ENCODE results near the gene CORO1C.
A peak's percentile ranks its signal among the peaks of the same experiment; 100 is the strongest.
"Not testable (repeated sequence)": the region's sequence is repeated elsewhere in the genome, so short reads cannot be mapped to it uniquely, and the experiment has no call there.

Gene CORO1C

DNA sequence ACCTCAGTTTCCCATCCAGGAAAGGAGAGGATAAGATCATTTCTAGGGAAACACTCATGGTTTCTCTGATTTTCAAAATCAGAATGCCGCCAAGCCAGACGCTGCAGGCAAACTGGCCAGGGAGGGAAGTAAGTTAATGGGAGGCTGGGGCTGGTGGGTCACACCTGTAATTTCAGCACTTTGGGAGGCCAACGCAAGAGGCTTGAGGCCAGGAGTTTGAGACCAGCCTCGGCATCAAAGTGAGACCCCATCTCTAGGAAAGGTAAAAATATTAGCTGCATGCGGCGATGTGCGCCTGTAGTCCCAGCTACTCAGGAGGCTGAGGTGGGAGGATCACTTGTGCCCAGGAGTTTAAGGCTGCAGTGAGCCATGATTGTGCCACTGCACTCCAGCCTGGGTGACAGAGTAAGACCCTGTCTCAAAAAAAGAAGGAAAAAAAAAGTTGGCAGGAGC is 98.2 kb downstream of the CORO1C start:
- DNase-seq, result no peak

DNA sequence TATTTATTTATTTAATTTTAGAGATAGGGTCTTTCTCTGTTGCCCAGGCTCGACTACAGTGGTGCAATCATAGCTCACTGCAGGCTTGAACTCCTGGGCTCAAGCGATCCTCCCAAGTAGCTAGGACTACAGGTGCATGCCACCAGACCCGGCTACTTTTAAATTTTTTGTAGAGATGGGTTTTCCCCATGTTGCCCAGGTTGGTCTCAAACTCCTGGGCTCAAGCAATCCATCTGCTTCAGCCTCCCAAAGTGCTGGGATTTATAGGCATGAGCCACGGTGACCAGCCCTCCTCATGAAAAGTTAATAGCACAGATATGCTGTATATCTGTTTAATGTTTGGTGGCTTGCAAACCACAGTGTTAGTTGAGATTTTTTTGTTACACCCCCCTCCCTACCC is 100.1 kb downstream of the CORO1C start:
- not testable (repeated sequence) for DNase-seq

DNA sequence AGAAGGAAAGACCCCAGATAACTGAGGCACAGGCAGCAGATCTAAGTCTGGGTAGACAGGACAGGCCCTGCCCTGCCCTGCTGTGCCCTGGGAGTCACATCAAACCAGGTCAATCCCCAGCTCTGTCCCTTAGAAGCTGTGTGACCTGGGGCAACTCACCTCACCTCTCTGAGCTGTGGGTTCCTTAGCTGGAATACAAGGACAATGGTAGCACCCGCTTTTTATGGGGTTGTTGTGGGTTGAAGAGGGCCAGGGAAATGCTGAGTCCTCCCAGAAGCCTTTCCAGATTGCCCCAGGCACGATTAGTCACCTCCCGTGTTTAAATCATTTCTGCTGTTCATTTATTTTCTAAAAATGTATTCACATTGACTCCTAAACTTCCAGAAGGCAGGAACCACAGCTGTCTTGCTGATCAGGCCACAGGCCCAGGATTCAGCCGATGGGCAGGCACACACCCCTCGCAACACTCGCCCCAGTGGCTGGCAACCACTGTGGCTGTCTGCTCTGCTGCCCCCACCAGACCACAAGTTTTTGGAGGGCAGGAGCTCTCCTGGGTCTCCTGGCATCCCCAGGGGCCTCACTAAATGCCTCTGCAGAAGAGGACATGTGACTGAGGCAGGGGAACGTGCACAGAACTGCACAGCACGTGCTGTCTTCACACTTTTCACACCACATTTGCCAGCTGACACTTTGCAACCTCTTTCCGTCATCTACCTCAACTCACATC is 100.7 kb downstream of the CORO1C start:
- no peak for DNase-seq

DNA sequence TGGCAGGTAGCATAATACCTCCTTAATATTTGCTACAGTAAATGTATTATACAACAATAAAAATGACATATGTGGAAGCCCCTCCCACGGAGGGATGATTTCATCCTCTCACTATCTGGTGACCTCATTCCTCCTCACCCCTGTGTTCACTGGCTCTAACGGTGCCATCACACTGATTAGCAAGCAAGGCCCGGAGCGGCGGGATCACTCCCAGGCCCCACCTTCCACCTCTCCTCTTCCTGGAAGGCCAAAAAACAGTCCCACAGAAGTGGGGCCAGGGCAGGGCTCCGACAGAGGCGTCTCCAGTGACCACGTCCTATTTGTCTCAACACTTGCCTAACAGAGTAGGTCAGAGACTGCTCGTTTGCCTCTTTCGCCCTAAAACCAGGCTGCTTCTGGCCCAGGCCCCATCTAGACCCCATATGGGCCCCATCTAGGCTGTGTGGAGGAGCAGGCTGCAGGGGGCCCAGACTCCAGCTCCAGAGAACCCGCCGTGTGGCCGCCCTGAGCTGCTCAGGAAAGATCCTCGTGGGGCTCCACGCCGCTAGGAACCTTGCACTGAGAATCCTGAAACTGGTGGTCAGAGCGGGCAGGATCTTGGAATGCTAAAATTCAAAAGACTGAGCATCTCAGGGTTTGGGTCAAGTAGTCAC is 101.4 kb downstream of the CORO1C start:
- no peak for DNase-seq

DNA sequence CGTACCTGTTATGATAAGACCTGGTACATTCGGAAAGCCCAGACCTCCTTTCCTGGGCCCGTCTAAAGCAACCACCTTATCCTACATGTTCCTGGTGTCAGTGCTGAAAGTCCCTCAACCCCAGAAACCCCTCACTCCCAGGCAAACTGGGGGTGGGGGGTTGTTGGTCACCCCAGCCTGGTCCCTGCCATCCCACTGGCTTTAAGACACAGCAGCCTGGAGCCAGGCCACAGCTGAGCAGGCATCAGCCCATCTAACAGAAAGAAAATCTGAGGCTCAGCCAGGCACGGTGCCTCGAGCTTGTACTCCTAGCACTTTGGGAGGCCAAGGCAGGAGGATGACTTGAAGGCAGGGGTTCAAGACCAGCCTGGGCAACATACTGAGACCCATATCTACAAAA is 102.2 kb downstream of the CORO1C start:
- no peak for DNase-seq

DNA sequence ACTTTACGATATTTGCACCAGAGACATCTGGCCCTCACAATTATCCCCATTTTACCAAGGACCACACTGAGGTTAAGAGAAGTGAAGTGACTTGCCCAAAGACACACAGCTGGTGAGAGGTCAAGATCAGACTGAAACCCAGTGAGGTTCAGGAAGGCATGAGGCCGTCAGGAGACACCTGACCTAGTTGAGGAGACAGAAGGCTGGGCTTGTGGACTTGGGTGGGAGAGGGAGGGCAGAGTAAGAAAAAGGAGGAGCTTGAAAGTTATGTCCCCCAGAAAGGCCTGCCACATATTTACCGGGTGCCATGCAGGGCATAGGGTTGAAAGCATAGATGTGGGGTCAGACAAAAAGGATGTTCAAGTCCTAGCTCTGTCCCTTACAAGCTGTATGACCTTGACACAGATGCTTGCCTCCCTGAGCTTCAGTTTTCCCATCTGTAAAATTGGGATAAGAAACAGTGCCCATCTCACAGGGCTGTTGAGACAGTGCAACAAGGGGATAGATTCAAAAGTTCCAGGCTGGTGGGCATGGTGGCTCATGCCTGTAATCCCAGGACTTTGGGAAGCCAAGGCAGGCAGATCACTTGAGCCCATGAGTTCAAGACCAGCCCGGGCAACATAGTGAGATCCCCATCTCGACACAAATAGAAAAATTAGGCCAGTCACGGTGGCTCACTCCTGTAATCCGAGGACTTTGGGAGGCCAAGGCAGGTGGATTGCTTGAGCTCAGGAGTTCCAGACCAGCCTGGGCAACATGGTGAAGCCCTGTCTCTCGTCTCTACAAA is 104.0 kb downstream of the CORO1C start:
- no peak for DNase-seq

DNA sequence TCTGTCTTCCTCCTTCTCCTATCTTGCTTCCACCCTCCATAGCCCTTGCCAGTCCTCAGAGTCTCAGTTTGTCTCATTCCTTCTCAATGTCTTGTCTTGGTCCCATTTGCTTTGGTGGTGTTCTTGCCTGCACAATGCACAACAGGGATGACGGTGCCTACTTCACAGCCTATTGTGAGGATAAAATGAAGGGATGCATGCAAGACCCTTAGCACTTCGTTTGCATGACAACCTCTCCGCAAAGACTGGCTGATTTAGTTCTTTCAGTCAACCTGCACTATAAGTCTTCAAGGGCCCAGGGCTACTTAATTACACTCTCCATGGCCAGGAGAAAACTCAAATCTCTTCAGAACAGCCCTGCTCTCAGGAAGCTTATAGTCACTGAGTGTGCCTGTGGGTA is 106.1 kb downstream of the CORO1C start:
- no peak for DNase-seq

DNA sequence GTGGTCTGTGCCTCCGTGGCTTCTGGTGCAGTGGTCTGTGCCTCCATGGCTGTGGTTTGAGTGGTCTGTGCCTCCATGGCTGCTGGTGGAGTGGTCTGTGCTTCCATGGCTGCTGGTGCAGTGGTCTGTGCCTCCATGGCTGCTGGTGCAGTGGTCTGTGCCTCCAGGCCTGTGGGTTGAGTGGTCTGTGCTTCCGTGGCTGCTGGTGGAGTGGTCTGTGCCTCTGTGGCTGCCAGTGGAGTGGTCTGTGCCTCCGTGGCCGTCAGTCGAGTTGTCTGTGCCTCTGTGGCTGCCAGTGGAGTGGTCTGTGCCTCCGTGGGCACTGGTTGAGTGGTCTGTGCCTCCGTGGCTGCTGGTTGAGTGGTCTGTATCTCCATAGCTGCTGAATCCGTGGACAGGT is 107.7 kb downstream of the CORO1C start:
- DNase-seq, result no peak

DNA sequence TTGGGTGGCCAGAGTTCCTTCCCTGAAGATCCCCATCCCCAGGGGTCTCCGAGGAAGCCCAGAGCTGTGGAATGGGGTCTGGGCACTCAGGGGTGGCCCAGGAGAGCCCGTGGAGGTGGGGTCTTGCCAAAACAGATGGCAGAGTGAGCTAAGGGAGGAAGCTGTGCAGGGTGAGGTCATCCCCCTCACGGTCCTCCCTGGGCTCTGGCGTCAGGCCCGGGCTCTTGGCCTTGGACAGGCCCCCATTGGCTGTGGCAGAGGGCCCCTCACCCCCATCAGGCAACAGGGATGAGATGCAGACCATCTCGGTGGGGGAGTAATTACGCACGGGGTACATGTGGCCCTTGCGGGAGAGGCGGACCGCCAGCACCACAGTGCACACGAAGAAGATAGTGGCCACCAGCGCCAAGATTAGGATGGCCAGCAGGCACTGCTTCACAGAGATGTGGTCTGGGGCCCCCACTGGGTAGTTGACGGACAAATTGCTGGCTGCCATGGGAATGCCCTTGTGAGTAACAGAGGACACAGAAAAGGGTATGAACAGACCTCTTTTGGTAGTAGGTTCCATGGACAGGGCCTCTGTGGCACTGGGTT is 108.3 kb downstream of the CORO1C start:
- no peak for DNase-seq

DNA sequence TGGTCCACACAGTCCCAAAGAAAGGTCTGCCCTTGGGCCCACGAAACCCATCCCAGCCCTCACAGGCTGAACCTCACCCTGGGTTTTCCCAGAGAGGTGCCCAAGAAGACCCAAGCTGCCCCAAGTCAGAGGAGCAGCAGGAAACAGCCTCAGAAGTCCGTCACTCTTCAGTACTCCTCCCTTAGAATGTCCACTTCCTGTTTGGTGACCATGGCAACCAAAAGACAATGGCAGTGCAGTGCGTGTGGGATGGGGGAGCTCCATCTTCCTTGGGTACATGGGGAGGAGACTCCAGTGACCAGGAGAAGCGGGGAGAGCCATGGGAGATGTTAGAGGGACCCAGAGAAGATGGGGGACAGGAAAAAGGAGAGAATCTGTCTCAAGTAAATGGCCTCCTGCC is 108.9 kb downstream of the CORO1C start:
- DNase-seq, result no peak

DNA sequence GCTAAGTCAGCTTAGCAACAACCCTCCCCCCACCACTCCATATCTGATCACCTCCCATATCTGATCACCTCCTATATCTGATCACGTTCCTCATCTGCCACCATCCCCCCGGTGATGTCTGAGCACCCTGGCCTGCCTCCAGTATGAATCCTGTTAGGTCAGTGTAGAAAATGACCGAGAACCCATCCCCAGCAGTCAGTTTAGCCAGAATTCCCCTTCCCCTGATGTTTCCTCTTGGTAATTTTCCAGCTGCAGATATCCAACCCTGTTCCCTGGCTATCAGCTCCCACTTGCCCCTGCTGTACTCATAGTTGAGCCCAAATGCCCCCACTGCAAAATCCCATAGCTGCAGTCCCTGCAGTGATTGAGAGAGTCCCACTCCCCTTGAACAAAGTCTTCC is 110.2 kb downstream of the CORO1C start:
- no peak for DNase-seq

DNA sequence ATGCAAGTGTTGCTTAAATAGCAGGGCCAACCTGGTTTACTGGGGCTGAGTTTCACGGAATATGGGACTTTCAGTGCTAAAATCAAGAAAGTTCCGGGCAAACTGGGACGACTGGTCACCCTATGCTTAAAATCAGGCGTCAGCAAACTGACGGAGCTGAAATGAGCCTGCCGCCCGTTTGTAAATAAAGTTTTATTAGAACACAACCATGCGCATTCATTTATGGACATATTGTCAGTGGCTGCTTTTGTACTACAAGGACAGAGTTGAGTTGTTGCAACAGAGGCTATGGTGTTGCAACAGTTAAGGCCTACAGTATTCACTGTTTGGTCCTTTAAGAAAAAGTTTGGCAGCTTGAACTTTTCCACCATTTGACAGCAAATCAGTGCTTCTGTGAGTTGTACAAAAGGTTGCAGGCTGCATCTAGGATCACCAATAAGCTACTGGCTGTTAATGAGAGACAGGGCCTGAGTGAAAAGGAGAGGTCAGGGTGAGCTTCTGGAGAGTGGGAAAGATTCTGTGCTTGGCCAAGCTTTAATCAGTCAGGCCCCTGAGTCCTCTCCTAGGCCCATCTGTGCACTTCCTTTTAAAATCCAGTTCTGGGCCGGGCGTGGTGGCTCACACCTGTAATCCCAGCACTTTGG is 111.0 kb downstream of the CORO1C start:
- DNase-seq, result no peak

DNA sequence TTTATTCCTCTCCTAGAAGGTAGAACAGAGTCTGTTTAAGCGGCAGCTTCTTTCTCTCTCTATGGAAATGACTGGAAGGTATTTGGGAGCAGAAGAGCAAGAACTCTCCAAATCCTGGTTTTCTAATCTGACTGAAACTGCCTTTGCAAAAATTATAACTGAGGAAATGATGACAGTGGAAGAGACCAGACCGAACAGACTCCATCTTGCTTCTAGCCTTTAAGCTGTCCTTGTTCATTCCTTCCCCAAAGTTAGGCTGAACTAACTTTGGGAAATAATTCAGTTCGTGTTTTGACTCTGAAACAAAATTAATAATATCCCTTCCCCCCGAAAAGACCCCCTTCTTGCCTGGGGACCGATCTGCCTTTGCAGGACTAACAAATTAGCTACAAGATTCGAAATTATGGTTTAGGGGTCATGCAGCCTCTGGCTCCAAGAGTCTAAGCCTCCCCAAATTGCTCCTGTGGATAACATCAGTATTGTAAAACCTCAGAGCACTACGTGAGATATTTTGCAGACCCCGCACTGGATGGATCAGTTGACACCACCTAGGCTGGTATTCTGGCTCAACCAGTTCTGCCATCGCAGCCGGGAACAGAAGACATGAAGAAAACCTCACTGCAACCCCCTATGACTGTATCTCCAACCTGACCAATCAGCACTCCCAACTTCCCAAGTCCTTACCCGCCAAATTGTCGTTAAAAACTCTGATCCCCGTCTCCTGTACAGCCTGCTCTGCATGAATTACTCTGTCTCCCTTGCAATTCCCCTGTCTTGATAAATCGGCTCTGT is 111.8 kb downstream of the CORO1C start:
- DNase-seq, result no peak

DNA sequence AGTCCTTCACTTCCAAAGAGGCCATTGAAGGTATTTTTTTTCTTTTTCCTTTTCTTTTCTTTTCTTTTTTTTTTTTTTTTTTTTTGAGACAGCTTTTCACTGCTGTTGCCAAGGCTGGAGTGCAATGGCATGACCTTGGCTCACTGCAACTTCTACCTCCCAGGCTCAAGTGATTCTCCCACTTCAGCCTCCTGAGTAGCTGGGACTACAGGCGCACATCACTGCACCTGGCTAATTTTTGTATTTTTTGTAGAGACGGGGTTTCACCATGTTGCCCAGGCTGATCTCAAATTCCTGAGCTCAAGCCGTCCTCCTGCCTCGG is 112.4 kb downstream of the CORO1C start:
- not testable (repeated sequence) for DNase-seq

DNA sequence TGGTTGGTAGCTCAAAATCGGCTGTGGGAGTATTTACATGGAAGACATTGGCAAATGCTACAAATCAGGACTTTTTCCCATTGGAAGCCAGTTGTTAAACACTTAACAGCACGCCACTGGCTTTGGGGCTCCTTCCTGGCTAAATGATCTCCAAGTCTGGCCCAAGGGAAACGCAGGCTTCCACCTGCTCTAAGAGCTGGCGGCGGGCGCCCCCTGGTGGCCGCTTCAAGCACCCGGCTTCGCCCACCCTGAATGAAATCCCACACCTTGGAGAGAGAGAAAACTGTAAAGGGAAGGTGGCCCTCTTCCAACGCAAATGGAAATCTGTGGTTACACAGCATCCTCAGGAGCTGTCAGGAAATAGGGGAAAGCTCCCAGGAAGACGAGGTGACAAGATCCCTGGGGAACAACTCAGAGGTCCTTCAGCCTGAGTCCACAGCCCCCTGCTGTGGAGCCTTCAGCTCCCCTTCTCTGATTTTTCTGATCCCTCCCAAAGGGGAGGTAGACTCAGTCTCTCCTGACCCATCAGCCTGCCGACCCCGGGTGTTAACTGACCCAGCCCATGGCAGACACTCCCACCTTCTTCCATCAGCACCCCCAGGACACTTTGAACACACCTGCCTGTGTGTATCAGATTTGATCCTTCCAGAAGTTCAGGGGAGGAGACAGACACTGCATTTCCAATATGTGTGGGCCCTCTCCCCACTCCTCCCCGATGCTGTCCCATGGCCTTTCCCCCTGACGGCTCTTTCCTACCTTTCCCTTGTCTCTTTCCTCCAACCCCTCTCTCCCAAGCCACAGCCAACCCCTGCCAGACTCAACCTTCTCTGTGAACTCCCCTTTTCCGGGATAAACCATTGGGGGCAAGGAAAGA is 113.0 kb downstream of the CORO1C start:
- peak; percentile 39 for DNase-seq

DNA sequence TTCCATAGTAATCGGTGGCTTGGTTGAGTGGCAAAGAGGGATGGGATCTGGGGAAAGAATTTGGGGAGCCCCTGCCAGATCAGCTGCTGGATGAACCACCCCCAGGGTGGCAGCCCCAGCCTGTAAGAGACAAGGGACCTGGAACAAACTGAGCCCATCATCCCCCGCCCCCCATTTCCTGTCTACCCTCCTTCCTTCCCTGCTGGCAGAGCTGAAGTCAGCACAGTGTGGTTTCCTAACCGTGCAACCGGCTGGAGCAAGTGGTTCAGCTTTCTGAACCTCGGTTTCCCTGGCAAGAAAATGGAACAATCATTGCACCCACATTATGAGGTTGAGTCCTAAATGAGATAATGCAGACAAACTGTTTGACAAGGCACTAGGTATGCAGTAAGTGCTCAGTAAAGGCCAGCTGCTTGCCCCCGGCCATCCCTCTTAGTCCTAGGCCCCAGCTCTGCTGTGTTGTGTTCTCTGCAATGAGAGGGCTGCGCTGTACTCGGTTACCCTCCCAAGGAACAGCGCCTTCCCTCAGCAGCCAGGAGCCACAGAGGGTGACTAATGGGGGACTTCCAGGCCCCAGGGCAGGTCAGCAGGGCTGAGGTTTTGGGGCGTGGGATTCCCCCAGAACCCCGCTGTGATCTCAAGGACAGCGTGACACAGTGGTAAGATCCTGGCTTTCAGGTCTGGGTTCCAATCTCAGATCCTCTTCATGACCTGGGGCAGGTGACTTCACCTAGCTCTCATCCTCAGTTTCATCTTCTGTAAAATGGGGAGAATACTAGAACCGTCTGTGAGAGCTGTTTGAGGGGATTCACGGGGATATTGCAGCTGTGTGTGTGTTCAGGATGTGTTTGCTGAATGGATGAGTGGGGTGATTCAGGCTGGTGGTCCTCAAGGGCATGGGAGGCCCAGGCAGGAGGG is 114.1 kb downstream of the CORO1C start:
- DNase-seq, result no peak

DNA sequence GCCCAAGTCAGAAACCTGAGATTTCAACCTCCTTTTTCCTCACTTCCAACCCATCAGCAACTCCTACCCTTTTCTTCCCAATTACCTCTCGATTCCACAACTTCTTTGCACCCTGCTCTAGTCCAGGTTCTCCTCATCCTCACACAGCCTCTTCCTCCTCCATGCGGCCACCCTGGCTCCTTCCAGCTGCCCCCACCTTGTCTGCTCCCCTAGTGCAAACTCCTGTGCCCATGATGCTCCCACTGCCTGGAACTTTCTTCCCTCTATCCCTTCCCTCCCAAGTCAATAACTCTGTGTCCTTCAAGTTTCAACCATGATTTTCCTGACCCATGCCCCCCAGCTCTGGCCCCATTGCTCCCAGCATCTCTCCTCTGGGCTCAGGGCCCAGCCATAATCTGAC is 115.0 kb downstream of the CORO1C start:
- DNase-seq, result no peak

DNA sequence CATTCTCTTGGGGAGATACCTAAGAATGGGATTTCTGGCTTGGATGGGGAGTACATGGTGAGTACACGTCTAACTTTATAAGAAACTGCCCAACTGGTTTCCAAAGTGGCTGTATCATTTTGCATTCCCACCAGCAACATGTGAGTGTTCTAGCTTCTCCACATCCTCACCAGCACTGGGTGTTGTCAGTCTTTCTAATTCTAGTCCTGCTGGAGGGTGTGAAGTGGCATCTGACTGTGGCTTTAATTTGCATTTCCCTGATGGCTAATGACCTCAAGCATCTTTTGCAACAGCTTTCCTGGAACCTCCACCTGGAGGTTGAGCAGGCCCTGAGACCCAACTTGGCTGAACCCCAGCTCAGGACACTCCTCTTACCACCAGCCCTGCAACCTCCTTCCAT is 115.4 kb downstream of the CORO1C start:
- no peak for DNase-seq

DNA sequence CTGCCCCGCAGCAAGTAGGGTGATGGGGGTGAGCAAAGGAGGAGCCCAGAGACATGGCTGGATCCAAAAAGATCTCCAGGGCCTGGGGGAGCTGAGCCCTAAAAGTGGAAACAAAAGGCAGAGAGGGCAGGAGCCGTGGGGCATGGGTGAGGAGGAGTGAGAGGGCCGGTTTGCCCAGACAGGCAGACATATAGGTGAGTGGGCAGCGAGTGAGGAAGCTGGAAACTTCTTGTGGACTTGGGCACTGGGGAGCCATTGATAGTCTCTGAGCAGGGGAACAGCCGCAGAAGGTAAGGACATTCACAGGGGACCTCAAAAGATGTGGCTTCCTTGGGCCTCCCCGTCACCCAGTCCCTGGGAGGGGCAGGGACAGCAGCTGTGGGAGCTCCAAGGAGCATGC is 116.7 kb downstream of the CORO1C start:
- no peak for DNase-seq

DNA sequence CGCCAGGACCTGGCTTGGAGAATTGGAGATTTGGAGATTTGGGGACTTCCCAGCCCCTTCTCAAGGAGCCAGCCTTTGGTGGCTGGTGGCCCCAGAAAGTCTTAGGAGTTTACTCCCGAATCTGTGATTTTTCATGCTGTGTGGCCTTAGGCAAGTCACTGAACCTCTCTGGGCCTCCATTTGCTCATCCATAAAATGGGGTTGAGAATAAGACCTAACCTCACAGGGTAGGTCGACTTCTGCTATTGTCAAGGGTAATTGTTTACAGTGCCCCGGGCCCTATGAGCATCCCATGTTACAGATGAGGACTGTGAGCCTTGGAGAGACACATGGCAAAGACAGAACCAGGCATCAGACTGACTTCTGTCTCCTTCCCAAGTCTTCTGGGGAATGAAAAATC is 117.3 kb downstream of the CORO1C start:
- DNase-seq, result no peak

Measured in NCI-H1092 treated with DMSO at 0.1 percent for 48 hours (cell line).